Heart left ventricle (tissue), 13 donors: Measurements from ENCODE around the gene UPP1.

Experiments
- POLR2A ChIP-seq, 2 donors: fragments of 450-650 bp; IDR thresholded peaks; one replicate each; pipeline ENCODE4 v1.6.1; 2017; ENCODE audit warnings: antibody characterized with exemption in 2 of 2, mild to moderate bottlenecking in 2 of 2, moderate library complexity in 2 of 2
- TF ChIP-seq, protein P1 (sequence below), 12 donors: fragments of 200-600 bp; sonication (generic) in 4 of 12; IDR thresholded peaks; one replicate each; pipeline versions ENCODE4 v1.5.0 to v1.8.0; 2018 to 2022; ENCODE audit warnings: antibody characterized with exemption in 12 of 12, mild to moderate bottlenecking in 5 of 12
- donor health status: ischemic (EF 13 %, LVEDD 7.1; RV severe dilation, severe dysfunction).
- donor health status: DM: no; HTN: yes; CAD: no.
- donor health status: DM: no; HTN: no; CAD: no.
- donor health status: ischemic (EF 25% LVEDD 6.9; RV normal size, moderate dysfunction).
- donor health status: ischemic (EF 25% LVEDD 5.7; RV mildly dilated, moderate dysfunction).
- donor health status: ischemic (EF 35%, LVEDD 5.7; RV mildly dilated, moderate dysfunction).
- donor health status: nonischemic (EF 11% LVEDD 7.7; RV severe dilation, severe dysfunction).
- donor health status: DM: yes; HTN: yes; CAD: no.
- donor health status: PGD.
- donor health status: ischemic (EF 29% LVEDD 5.4; RV normal size, mild dysfunction).
- donor health status: nonischemic (EF 23%, LVEDD 6.1; RV moderate dilation, normal function).

- TF ChIP-seq, protein P1, sequence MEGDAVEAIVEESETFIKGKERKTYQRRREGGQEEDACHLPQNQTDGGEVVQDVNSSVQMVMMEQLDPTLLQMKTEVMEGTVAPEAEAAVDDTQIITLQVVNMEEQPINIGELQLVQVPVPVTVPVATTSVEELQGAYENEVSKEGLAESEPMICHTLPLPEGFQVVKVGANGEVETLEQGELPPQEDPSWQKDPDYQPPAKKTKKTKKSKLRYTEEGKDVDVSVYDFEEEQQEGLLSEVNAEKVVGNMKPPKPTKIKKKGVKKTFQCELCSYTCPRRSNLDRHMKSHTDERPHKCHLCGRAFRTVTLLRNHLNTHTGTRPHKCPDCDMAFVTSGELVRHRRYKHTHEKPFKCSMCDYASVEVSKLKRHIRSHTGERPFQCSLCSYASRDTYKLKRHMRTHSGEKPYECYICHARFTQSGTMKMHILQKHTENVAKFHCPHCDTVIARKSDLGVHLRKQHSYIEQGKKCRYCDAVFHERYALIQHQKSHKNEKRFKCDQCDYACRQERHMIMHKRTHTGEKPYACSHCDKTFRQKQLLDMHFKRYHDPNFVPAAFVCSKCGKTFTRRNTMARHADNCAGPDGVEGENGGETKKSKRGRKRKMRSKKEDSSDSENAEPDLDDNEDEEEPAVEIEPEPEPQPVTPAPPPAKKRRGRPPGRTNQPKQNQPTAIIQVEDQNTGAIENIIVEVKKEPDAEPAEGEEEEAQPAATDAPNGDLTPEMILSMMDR (IDR thresholded peaks at IDR 0.05): no peak
- no peak for TF ChIP-seq POLR2A (IDR thresholded peaks at IDR 0.05)
Observed at GRCh38 chr7:48130658-48131108, 41.6 kb downstream of the UPP1 start.
